ENCODE results near the gene FKBP9. TPM values are rescaled to one million over a fixed set of nuclear protein-coding genes. Genes with fewer than 3 reads are reported as not detected.
"Not testable (repeated sequence)": the region's sequence is repeated elsewhere in the genome, so short reads cannot be mapped to it uniquely, and the experiment has no call there.

The FKBP9 gene
- polyA plus RNA-seq, 1 donor: 174 TPM

DNA sequence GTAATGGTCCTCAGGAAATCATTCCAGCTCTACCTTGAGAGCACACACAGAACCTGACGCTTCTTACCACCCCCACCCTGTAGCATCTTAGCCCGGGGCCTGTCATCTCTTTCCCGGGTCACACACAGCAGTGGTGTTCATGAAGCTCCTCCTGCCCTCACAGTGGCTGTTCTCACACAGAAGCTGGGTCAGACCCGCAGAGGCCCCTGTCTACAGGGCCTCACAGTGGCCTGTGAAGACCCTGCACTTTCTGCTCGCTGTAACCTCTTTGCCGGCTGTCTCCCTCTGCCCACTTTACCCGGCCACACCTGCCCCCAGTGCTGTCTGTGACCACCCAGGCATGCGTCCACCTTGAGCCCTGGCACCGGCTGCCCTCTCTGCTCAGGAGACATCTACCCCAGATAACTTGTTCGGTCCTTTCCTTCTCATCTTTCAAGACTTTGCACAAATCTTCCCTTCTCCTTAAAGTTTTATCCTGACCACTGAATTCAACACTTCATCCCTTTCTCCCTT is 46.9 kb downstream of the FKBP9 start:
- DNase-seq: not testable (repeated sequence)

GRCh38 chr7:33005193-33005592 is 48.0 kb downstream of the FKBP9 start:
- not testable (repeated sequence) for DNase-seq

GRCh38 chr7:33005690-33006089 is 48.5 kb downstream of the FKBP9 start:
- DNase-seq: not testable (repeated sequence)

DNA sequence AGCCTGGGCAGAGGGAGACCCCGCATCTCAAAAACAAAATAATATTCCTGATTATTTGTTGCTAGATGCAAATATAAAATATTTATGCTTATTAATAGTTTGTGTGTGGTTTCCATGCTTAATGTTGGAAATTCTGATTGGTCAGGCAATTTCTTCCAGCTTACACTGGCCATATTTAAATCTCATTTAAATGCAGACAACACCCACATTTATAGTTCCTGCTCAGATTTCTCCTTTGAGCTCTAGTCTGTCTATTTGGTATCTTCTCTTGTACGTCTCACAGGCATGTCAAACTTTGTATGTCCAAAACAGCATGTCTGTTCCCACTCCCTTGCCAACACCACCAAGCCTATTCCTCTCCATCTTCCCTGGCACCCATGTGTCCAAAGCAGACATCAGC is 52.5 kb downstream of the FKBP9 start:
- no peak for DNase-seq

GRCh38 chr7:33012364-33012763 is 55.1 kb downstream of the FKBP9 start:
- no peak for DNase-seq

DNA sequence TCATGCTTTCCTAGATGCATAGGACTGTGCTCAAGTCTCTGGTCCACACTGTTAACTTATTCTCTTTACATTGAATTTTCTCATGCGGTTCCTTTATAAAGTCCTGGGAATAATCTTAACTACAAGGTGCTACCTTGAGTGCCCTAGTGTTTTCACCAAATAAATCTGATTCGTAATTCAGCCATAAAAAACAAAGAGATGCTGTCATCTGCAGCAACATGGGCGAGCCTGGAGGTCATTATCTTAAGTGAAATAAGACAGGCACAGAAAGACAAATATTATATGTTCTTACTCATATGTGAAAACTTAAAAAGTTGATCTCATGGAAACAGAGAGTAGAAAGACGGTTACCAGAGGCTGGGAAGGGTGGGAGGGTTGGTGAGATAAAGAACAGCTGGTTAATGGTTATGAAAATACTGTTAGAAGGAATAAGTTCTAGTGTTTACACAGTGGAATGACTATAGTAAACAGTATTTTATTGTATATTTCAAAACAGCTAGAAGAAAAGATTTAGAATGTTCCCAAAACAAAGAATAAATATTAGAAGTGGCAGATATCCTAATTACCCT is 67.0 kb downstream of the FKBP9 start:
- DNase-seq: no peak

- DNase-seq: no peak
Observed at GRCh38 chr7:33035776-33036175, 78.5 kb downstream of the FKBP9 start.

- DNase-seq: no peak
Observed at GRCh38 chr7:33038639-33039038, 81.4 kb downstream of the FKBP9 start.

- no peak for DNase-seq
Observed at GRCh38 chr7:33039257-33039902, 82.1 kb downstream of the FKBP9 start.

- DNase-seq: no peak
Observed at GRCh38 chr7:33039903-33040292, 82.7 kb downstream of the FKBP9 start.

DNA sequence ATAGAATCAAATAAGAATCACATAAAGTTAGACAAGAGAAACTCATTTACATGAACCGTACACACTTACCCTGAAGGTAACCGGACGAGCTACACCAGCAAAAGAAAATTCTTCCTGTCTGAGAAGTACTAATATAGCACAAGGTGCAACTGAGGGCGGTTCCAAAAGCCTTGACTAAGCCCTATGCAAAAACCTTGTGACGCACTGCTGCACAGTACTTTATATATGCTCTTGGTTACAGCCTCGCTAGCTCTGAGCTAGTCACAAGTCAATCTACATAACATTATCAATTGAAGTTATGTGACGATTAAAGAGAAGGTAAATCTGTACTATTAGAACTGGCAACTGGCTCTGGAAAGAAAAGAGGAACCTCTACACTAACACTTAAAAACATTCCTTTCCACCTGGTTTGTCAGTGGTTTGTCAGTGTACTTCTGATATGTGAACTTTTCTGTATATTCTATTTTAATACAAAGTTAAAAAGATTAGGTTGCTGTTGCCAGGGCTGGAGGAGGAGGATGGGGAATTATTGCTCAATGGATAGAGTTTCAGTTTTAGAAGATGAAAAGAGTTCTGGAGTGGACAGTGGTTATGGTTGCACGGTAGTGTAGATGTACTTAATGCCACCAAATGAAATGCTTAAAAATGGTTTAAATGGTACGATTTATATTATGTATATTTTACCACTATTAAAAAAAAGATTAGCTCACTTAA is 83.7 kb downstream of the FKBP9 start:
- no peak for DNase-seq

DNA sequence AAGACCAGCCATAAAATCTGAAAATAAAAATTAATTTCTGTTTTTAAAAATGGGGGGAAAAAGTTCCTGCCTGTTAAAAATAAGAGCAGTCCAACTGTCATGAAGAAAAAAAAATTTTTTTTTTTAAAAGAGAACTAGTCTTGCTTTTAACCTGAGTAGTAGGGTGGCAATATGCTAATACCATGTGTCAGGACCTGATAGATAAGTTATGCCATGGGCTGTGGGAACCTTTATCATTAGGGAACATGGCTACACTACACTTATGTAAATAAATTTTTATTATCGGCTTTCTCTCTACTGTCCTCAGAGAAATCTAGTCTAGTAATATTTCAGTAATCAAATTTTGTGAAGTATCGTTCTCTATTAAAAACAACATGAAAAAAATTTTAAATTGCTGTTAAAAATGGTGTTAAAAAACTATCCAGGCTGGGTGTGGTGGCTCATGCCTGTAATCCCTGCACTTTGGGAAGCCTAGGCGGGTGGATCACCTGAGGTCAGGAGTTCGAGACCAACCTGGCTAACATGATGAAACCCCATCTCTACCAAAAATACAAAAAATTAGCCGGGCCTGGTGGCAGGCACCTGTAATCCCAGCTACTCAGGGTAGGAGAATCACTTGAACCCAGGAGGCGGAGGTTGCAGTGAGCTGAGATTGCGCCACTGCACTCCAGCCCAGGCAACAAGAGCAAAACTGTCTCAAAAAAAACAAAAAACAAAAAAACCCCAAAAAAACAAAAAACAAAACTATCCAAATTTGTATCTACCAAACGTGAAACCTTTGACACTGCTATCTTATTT is 84.6 kb downstream of the FKBP9 start:
- no peak for DNase-seq

DNA sequence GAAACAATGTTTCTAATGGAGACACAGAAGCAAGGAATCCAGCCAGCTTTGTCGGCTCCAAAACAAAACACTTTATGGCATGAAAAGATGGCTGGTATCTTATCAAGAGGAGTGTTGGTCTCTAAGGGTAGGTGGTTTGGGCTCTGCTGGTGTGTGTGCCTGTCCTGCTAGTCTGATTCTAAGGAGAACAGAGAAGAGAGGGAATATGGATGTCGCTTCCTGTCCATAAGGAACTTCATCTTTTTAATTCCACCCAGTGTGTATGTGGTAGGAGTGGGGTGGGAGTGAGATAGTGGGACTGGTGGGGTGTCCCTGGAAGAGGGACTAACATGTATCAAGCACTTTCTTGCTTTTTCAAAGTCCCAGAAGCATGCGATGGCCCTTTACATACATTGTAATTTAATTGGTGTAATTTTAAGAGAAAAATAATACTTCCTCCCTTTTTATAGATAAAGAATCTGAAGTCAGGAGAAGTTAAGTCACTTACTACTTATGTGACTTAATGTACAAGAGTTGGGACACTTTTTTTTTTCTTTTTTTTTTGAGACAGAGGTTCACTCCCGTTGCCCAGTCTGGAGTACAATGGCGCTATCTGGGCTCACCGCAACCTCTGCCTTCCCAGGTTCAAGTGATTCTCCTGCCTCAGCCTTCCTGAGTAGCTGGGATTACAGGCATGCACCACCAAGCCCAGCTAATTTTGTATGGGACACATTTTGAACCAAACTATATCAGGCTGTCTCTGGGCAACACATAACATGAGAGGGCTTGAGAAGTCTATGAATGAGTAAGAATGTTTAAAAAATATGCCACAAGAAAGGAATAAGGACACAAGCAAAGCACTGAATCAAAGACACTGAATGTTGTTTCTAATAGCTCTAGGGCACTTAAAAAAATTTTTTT is 86.5 kb downstream of the FKBP9 start:
- DNase-seq: no peak

DNA sequence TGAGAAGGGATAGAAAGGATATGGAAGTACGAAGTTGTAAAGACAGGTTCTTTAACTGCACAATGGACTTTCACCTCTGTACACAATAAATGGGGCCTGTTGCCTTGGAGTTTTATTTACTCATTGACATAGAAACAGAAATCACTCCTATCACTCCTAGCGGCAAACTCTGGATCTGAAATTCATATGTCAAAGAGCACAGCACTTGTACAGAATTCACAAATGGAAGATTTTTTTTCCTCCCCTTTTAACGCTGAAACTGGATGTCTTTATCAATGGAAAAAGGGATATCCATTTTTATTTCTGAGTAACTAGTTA is 87.1 kb downstream of the FKBP9 start:
- no peak for DNase-seq

DNA sequence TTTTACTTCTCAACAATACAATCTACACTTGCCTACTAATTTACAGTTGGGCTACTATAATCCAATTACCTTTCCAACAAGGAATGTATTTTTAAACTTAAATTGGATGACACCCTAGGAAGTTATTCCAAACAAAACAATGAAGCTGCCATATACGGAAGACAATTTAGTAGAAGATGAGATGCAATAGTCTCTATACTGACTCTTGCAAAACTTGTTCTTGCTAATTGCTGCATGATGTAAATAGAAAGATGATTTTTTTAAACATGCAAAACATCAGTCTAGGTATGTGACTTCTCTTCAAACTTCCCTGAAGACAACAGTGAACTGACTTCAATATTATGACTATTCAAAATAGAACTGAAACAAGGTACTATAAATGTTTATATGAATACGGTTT is 87.7 kb downstream of the FKBP9 start:
- no peak for DNase-seq

DNA sequence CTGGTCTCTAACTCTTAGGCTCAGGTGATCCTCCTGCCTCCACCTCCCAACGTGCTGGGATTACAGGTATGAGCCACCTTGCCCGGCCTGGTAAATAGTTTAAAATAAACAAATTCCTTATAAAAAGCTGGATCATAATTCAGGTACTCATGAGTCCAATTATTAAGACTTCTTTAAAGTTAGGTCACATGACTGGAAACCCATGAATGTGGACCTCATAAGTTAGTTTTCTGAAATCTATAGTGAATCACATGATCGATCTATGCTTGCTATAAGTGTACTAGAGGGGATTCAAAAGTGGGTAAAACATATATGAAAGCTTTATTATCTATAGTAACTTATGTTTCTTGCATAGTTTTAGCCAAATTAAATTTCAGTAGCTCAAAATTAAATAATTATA is 91.0 kb downstream of the FKBP9 start:
- DNase-seq: no peak

GRCh38 chr7:33048704-33049103 is 91.5 kb downstream of the FKBP9 start:
- DNase-seq: no peak

- peak; percentile 53 for DNase-seq
Observed at GRCh38 chr7:33050535-33051318, 93.5 kb downstream of the FKBP9 start.

- DNase-seq: no peak
Observed at GRCh38 chr7:33053721-33054120, 96.5 kb downstream of the FKBP9 start.

DNA sequence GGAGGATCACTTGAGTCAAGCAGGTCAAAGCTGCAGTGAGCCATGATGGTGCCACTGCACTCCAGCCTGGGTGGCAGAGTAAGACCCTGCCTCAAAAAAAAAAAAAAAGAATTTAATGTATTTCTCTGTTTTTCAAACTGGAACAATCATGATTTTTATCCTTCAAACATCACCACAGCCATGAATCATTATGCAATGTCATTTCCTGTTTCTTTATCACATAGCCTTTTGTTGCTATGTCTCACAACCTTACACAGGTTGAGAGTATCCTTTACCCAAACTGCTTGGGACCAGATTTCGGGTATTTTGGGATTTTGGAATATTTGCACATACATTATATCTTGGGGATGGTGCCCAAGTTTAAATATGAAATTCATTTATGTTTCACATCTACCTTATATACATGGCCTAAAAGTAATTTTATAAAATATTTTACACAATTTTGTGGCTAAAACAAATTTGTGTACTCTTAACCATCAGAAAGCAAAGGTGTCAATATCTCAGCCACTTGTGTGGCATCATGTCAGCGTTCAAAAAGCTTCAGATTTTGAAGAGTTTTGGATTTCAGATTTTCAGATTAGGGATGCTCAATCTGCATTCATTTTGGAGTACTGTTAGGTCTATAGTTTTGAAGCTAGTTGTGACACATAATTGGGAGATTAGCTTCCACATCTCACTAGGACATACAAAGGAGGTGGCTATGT is 97.2 kb downstream of the FKBP9 start:
- DNase-seq: no peak

Measured in left kidney (tissue), 2 donors.